Colon (tissue), 2 donors: ENCODE results near the gene PRRC2A.

Source experiments
- FAIRE-seq: peaks from 2 replicates; lab custom pipeline; 2012; peaks lifted over from hg19 to GRCh38; lab: Jason Lieb, UNC
- donor health status: control.
- donor health status: control.

Gene PRRC2A

DNA sequence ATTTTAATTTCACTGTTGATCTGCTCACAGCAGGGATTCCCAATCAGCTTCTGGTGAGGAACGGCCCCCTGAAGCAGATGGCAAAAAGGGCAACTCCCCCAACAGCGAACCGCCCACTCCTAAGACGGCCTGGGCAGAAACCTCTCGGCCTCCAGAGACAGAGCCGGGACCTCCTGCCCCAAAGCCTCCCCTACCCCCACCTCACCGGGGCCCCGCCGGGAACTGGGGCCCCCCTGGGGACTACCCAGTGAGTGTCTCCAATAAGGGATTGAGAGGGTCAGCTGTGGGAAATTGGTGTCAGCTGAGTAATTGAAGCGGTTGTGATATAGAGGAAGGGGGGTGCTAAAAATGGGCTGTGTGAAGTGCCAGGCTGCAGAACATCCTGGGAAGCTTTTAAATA is 6.4 kb downstream of the PRRC2A start:
- no peak for FAIRE-seq

DNA sequence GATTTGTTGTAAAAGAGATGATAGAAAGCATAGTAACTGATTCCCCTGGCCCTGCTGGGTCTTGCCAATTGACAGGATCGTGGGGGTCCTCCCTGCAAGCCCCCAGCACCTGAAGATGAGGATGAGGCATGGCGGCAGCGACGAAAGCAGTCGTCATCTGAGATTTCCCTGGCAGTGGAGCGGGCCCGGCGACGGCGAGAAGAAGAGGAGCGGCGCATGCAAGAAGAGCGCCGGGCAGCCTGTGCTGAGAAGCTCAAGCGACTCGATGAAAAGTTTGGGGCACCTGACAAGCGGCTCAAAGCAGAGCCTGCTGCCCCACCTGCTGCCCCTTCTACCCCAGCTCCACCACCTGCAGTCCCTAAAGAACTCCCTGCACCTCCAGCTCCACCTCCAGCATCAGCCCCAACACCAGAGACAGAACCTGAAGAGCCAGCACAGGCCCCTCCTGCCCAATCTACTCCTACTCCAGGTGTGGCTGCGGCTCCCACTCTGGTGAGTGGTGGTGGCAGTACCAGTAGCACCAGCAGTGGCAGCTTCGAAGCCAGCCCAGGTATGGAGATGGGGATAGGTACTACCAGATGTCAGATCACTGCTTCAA is 7.3 kb downstream of the PRRC2A start:
- no peak for FAIRE-seq

DNA sequence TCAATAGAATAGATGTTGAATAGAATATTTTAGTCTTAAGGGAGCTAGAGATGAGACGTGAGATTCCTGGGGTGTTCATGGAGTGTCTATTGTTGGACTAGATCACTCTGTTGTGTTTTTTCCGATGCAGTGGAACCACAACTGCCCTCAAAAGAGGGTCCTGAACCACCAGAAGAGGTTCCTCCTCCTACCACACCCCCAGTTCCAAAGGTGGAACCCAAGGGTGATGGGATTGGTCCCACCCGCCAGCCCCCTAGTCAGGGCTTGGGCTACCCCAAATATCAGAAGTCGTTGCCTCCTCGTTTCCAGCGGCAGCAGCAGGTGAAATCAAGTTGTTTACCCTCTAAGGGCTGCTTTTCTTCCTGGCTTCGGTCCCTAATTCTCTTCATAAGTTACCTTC is 8.5 kb downstream of the PRRC2A start:
- FAIRE-seq: no peak

GRCh38 chr6:31630177-31630934 is 9.8 kb downstream of the PRRC2A start:
- no peak for FAIRE-seq

GRCh38 chr6:31631209-31631608 is 10.7 kb downstream of the PRRC2A start:
- FAIRE-seq: no peak

DNA sequence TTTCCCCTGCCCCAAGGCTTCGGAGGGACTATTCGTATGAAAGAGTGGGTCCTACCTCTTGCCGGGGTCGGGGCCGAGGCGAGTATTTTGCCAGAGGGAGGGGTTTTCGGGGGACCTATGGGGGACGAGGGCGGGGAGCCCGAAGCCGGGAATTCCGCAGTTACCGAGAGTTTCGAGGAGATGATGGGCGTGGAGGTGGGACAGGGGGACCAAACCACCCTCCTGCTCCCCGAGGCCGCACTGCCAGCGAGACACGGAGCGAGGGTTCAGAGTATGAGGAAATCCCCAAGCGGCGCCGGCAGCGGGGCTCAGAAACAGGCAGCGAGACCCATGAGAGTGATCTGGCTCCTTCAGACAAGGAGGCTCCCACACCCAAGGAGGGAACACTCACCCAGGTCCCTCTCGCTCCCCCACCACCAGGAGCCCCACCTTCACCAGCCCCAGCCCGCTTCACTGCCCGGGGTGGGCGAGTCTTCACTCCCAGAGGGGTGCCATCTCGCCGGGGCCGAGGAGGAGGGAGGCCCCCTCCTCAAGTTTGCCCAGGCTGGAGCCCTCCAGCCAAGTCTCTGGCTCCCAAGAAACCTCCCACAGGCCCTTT is 11.3 kb downstream of the PRRC2A start:
- FAIRE-seq: no peak

- no peak for FAIRE-seq
These were observed 11.9 kb downstream of the PRRC2A start for GRCh38 chr6:31632279-31632946.

DNA sequence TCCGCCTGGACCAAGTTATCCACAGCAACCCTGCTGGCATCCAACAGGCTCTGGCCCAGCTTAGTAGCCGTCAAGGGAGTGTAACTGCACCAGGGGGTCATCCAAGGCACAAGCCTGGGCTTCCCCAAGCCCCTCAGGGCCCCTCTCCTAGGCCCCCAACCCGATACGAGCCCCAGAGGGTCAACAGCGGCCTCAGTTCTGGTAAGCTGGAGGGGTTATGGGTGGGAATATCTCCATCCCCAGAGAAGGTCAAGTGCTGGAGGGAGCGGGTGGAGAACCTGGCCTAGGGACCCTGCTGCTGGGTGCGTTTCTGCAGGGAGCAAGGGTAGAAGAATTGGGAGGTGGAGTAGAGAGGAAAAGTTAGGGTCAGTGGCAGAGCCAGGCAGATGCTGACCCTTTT is 12.9 kb downstream of the PRRC2A start:
- no peak for FAIRE-seq

DNA sequence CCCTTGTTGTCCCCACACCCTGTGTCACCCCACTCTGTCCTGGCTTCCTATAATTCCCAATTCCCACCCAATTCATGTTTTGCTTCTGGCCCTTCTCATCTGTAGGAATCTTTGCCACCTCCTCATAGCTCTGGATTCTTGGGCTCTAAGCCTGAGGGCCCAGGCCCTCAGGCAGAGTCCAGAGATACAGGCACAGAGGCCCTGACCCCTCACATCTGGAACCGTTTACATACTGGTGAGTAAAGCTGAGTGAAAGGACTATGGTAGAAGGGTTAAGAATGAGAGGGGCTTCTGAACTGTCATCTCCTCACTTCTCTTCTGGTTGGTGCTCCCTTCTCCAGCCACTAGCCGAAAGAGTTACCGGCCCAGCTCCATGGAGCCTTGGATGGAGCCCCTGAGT is 13.6 kb downstream of the PRRC2A start:
- FAIRE-seq: no peak

DNA sequence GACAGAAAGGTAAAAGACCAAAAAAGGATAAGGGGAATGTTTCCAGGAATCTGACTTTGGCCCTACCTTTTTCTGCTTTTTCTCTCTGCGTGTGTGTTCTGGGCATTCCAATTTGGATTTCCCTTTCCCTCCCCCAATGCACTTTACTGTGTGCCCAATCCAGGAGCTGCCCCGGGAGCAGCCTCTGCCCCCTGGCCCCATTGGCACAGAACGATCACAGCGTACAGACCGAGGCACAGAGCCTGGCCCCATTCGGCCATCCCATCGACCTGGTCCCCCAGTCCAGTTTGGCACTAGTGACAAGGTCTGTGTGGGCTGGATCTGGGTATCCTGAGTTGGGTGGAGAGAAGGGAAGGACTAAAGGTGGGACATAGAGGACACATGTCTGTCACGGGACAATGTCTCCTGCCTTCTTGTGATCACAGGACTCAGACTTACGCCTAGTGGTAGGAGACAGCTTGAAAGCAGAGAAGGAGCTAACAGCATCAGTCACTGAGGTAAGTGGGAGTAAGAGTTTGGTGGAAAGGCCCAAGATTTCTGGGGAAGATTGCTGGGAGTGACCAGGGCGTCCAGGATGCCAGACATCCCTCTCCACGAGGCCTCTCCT is 14.6 kb downstream of the PRRC2A start:
- no peak for FAIRE-seq

DNA sequence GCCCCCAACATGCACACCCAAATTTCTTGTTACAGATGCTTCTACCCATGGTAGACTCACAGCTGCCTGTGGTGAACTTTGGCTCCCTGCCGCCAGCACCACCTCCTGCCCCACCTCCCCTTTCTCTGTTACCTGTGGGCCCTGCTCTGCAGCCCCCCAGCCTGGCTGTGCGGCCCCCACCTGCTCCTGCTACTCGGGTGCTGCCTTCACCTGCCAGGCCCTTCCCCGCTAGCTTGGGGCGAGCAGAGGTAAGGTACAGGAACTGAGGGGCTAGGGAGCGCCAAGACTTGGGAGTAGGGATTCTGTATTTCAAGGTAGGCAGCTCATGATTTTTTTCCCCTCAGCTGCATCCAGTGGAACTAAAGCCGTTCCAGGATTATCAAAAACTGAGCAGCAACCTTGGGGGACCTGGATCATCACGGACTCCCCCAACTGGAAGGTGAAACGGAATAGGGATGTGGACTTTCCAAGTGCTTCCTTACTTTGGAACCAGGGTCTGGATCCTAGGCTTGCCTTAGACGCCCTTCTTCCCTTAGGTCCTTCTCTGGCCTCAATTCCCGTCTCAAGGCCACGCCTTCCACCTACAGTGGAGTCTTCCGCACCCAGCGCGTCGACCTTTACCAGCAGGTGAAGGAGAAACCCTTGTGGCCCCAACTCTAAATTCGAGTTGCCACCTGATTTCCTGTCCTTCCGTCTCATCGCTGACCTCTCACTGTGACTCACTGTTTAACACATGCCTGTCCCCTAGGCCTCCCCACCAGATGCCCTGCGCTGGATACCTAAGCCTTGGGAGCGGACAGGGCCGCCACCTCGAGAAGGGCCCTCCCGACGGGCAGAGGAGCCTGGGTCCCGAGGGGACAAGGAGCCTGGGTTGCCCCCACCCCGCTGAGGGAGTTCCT is 16.4 kb downstream of the PRRC2A start:
- no peak for FAIRE-seq

DNA sequence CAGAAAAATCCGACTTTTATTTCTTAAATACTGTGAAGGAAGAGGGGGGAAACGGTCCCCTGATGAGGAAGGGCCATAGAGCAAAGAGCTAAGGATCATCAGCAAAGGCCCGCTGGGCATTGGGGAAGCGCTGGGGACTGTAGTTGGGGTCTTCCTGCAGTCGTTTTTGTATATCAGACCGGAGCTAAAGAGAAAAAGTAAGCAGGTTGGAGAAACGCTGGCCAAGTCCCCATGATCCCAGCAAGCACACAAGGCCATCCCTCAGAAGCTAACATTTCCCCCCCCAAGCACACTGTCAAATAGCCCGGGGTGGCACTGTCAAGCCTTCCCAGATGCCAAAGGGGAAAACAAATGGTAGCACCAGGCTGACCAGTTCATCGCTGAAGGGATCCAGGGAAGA is 18.5 kb downstream of the PRRC2A start:
- FAIRE-seq: no peak

DNA sequence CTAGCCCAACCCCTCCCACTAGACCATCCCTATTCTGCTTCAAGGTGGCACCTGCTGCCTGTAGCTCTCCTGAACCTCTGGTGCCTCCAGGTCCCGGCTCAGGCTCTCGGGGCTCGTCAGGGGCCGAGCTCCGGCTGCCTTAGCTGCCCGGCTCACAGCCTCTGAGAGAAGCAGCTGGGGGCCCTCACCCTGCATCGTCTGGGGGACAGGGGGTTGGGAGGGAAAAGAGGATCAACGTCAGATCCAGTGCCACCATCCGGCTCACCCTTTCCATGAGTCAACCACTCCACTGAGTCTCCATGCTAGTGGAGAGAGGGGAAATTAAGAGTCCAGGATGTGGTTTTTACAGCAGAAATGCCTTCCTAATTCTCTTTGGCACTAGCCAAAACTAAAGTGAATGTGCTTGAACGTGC is 18.9 kb downstream of the PRRC2A start:
- FAIRE-seq: no peak

GRCh38 chr6:31640612-31641011 is 20.1 kb downstream of the PRRC2A start:
- no peak for FAIRE-seq

DNA sequence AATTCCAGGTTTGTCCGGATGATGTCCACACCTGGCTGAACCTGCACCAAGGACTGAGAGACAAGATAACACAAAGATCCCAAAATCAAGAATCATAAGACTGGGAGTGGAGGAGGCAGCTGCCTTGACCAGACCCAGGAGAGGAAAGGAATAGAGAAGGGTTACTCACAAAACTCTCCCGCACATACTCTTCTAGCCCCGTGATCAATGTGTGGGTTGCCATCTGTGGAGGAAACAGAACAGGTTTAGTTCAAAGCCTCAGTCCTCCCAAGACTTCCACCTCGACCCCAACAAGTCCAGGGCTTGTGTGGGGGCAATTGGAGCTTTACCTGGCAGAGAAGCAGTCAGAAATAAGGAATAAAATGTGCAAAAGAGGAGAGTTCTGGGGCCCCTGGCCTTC is 20.9 kb downstream of the PRRC2A start:
- FAIRE-seq: no peak

- FAIRE-seq: no peak
These were observed 22.5 kb downstream of the PRRC2A start for GRCh38 chr6:31642798-31643570.

GRCh38 chr6:31643818-31644454 is 23.4 kb downstream of the PRRC2A start:
- FAIRE-seq: no peak

DNA sequence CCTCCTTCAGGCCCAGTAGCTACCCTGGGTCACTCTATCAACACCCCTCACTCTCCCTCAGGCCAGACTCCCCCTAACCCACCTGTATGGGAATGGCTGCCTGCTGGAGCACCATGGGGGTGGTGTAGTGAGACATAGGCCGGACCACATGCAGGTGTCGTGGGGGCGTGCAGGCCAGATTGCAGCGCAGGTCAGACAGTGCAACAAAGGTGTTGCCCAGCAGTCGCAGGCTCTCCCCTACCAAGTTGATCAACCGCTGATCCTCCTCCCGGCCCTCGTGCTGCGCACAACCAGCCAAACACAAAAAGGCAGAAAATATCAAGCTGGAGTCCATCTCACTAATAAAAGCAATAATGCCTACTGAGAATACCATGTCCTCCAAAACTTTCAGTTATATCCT is 24.8 kb downstream of the PRRC2A start:
- no peak for FAIRE-seq

- FAIRE-seq: no peak
These were observed 31.2 kb downstream of the PRRC2A start for GRCh38 chr6:31651602-31652191.
